A673 (cell line): Measurements from ENCODE around the gene SATL1. TPM values are rescaled to one million over a fixed set of nuclear protein-coding genes. Genes with fewer than 3 reads are reported as not detected.

ENCODE experiments used
- BruUV-seq: library from RNA; stranded (reverse); fragments of 400-500 nt; replicated peaks from 2 replicates; lab custom pipeline; 2021; lab: Mats Ljungman, UMichigan
- CTCF ChIA-PET: fragments of 300-600 bp; sonication (Branson Sonifier 250); formaldehyde crosslinking; loops from one replicate; lab custom pipeline; 2022; ENCODE audit warnings: antibody characterized with exemption; lab: Charles Lee
- POLR2A ChIA-PET: fragments of 300-600 bp; sonication (Branson Sonifier 250); formaldehyde crosslinking; loops from one replicate; lab custom pipeline; 2022; ENCODE audit warnings: antibody characterized with exemption; ENCODE audit not compliant: low non-redundant PET; lab: Charles Lee
- DNase-seq: peaks from one replicate; pipeline ENCODE4 v3.0.0-alpha.2; 2015; ENCODE audit warnings: low spot score
- H3K27ac ChIP-seq: fragments of 200-600 bp; sonication (generic); 2 replicates; pipeline ENCODE4 v1.5.1; 2016; ENCODE audit warnings: mixed run types, low read depth, mild to moderate bottlenecking, mixed read lengths, antibody characterized with exemption, low read length; ENCODE audit not compliant: poor library complexity, severe bottlenecking
- H3K27me3 ChIP-seq: fragments of 200-600 bp; sonication (generic); replicated peaks from 2 replicates; pipeline ENCODE4 v1.6.1; 2017; ENCODE audit warnings: mixed run types, low read depth, mild to moderate bottlenecking, mixed read lengths, antibody characterized with exemption, low read length; ENCODE audit not compliant: insufficient read depth, poor library complexity
- H3K36me3 ChIP-seq: fragments of 200-600 bp; sonication (generic); 2 replicates; pipeline ENCODE4 v1.6.1; 2016; ENCODE audit warnings: mixed run types, mild to moderate bottlenecking, mixed read lengths, antibody characterized with exemption, low read length; ENCODE audit not compliant: insufficient read depth, poor library complexity, severe bottlenecking
- H3K4me1 ChIP-seq: fragments of 200-600 bp; sonication (generic); 2 replicates; pipeline ENCODE4 v1.6.1; 2017; ENCODE audit warnings: mixed run types, mild to moderate bottlenecking, mixed read lengths, antibody characterized with exemption, low read length; ENCODE audit not compliant: insufficient read depth, poor library complexity, severe bottlenecking
- H3K4me3 ChIP-seq: fragments of 200-600 bp; sonication (generic); 2 replicates; pipeline ENCODE4 v1.5.1; 2016; ENCODE audit warnings: low read depth, mixed run types, mild to moderate bottlenecking, mixed read lengths, low read length; ENCODE audit not compliant: poor library complexity, severe bottlenecking
- H3K9me3 ChIP-seq: fragments of 200-600 bp; sonication (generic); 2 replicates; pipeline ENCODE4 v1.6.1; 2016; ENCODE audit warnings: mixed run types, low read depth, mild to moderate bottlenecking, mixed read lengths, antibody characterized with exemption, low read length; ENCODE audit not compliant: poor library complexity, severe bottlenecking
- CTCF ChIP-seq: fragments of 300-800, 200-600 bp; sonication (generic); conservative IDR thresholded peaks from 2 replicates; pipeline ENCODE4 v1.5.1; 2017; ENCODE audit warnings: low read depth, mild to moderate bottlenecking, antibody characterized with exemption, low read length, moderate library complexity, mixed read lengths
- EZH2 ChIP-seq: fragments of 200-600 bp; sonication (generic); IDR thresholded peaks from 2 replicates; pipeline ENCODE4 v1.6.1; 2017; ENCODE audit warnings: borderline replicate concordance, low read depth, mild to moderate bottlenecking, mixed read lengths, antibody characterized with exemption, low read length; ENCODE audit not compliant: poor library complexity, severe bottlenecking
- intact Hi-C: fragments of 100-400 bp; cut with micrococcal nuclease; formaldehyde crosslinking; loops from one replicate; pipeline ENCODE4 v1.10.0; 2022; ENCODE audit not compliant: unreplicated experiment
- total RNA-seq: library from RNA; stranded (reverse); gene quantifications from 2 replicates; pipeline ENCODE4 v1.2.3, GENCODE V29; 2021

Gene SATL1
- total RNA-seq, 1 experiment from 2014 or later: 0.13 TPM

DNA sequence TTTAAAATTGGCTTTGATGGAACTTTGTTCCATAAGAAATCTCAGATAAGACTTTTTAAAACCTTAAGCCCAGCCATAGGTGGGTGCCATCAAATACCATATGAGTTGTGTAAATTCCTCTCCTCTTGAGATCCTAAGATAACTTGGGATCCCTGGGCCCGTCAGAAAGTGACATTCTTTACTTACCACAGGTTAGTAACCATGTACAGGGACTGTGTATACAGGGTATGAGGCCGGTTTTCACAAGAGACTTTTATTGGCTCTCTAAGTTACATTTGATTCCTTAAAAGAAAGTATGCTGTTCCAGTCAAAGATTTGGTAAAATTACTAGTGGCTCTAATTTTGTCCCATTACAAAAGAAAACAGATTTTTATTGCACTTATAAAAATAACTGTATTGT, 129.8 kb downstream of the SATL1 start:
- Histone ChIP-seq H3K9me3 (no peaks in the 10 kb centered on the region), H3K36me3 (no peaks in the 10 kb centered on the region), H3K4me3 (no peak overlapping the region), H3K27ac (no peak overlapping the region), H3K27me3 (no peaks in the 10 kb centered on the region), H3K4me1 (no peaks in the 10 kb centered on the region)
- CTCF ChIA-PET: no interaction called here
- intact Hi-C loops: no loop called here
- no peak for DNase-seq
- no TSS peak for BruUV-seq
- no peak for TF ChIP-seq EZH2
- TF ChIP-seq CTCF: no peak
- POLR2A ChIA-PET: no interaction called here

DNA sequence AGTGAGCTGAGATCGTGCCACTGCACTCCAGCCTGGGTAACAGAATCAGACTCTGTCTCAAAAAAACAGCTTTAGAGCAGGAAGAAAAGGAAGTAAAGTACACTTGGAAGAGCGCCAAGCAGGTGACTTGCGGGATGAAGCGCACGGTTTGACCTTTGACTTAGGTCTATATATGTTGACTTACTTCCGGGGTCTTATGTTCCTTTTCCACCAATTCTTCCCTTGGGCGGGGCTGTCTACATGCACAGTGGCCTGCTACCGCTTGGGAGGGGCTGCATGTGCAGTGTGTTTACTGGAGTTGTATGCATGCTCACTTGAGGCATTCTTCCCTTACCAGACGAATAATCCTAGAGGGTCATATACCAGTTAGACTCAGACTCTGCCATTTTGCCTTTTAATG, 131.3 kb downstream of the SATL1 start:
- POLR2A ChIA-PET: no interaction called here
- no peaks in the 10 kb centered on the region for H3K9me3 ChIP-seq
- BruUV-seq: no TSS peak
- H3K4me3 ChIP-seq: no peak overlapping the region
- no peaks in the 10 kb centered on the region for H3K4me1 ChIP-seq
- H3K27ac ChIP-seq: no peak overlapping the region
- DNase-seq: no peak
- no peaks in the 10 kb centered on the region for H3K27me3 ChIP-seq
- intact Hi-C loops: no loop called here
- no peak for TF ChIP-seq CTCF
- no peak for TF ChIP-seq EZH2
- H3K36me3 ChIP-seq: no peaks in the 10 kb centered on the region
- CTCF ChIA-PET: no interaction called here

DNA sequence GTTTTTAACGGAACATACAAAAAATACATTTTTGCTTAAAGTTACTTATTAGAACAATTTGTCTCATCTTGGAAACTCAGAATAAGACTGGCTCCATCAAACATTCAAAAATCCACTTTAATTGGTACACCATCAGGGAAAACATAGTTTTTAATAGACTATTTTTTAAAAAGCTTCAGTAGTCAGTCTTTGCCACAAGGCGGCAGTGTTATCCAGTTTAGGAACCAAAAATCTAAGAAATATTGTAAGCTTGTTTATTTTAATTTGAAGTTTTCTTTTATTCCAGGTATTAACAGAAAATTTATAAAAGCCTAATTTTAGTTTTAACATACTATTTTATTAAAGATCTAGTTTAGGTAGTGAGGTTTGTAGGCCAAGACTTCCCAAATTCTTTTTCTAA, 132.2 kb downstream of the SATL1 start:
- POLR2A ChIA-PET: no interaction called here
- intact Hi-C loops: loop anchor here (2.0 kb wide), 1 partner anchor 431 kb away; no protein-coding TSS in a partner anchor
- Histone ChIP-seq H3K4me3 (no peak overlapping the region), H3K36me3 (no peaks in the 10 kb centered on the region), H3K27me3 (no peaks in the 10 kb centered on the region), H3K4me1 (no peaks in the 10 kb centered on the region), H3K9me3 (no peaks in the 10 kb centered on the region), H3K27ac (no peak overlapping the region)
- DNase-seq: peak; percentile 19
- CTCF ChIA-PET: interaction anchor here (0.6 kb wide), 1 partner anchor 28 kb away, joined by 8 read pairs; no protein-coding TSS in a partner anchor
- no TSS peak for BruUV-seq
- TF ChIP-seq EZH2 (no peak), CTCF (peak; percentile 81)
